Kidney (tissue), 14 donors: Measurements from ENCODE around the gene DDAH1. TPM values are rescaled to one million over a fixed set of nuclear protein-coding genes. Genes with fewer than 3 reads are reported as not detected.
A peak's percentile ranks its signal among the peaks of the same experiment; 100 is the strongest.

Experiments
- DNase-seq, 5 donors: peaks; one replicate each; pipeline ENCODE4 v3.0.0-alpha.2; 2013 to 2020
- FAIRE-seq: peaks from 2 replicates; lab custom pipeline; 2012; peaks lifted over from hg19 to GRCh38; lab: Jason Lieb, UNC
- H3K27ac ChIP-seq, 2 donors: one replicate each; pipeline ENCODE4 v1.7.0; 2013; ENCODE audit warnings: low read depth in 2 of 2, low read length in 2 of 2, inconsistent platforms in 1 of 2
- H3K27me3 ChIP-seq: one replicate; pipeline ENCODE4 v1.7.1; 2013; ENCODE audit warnings: low read length, inconsistent platforms; ENCODE audit not compliant: control insufficient read depth, insufficient read depth
- H3K36me3 ChIP-seq, 3 donors: one replicate each; pipeline versions ENCODE4 v1.7.0 to v1.7.1; 2013; ENCODE audit warnings: low read length in 3 of 3, control low read depth in 1 of 3, inconsistent platforms in 1 of 3; ENCODE audit not compliant: insufficient read depth in 3 of 3, control insufficient read depth in 2 of 3
- H3K4me1 ChIP-seq, 3 donors: one replicate each; pipeline versions ENCODE4 v1.7.0 to v1.7.1; 2013; ENCODE audit warnings: low read length in 3 of 3, inconsistent platforms in 1 of 3, low read depth in 1 of 3; ENCODE audit not compliant: control insufficient read depth in 2 of 3, insufficient read depth in 2 of 3
- H3K4me3 ChIP-seq, 3 donors: one replicate each; pipeline versions ENCODE4 v1.7.0 to v1.8.1; 2013; ENCODE audit warnings: low read length in 3 of 3, control low read depth in 1 of 3, inconsistent platforms in 1 of 3
- H3K9ac ChIP-seq, 3 donors: one replicate each; pipeline versions ENCODE4 v1.7.0 to v1.7.1; 2013; ENCODE audit warnings: low read length in 3 of 3, control low read depth in 1 of 3, inconsistent platforms in 1 of 3
- H3K9me3 ChIP-seq, 3 donors: one replicate each; pipeline versions ENCODE4 v1.7.0 to v1.7.1; 2013; ENCODE audit warnings: low read length in 3 of 3, control low read depth in 1 of 3, inconsistent platforms in 1 of 3; ENCODE audit not compliant: control insufficient read depth in 2 of 3, insufficient read depth in 1 of 3
- intact Hi-C: fragments of 100-400 bp; cut with DNase I; formaldehyde crosslinking; loops from one replicate; pipeline ENCODE4 v1.11.1; 2022
- polyA plus RNA-seq: library from polyadenylated mRNA; stranded (reverse); fragments of 350-450 nt; fragmentation: Illumina TruSeq; extraction: RNeasy Lipid Tissue Mini Kit (QIAGEN cat#74804); gene quantifications from one replicate; pipeline ENCODE4 v1.2.3, GENCODE V29; 2014; ENCODE audit warnings: low read depth, low replicate concordance; ENCODE audit not compliant: insufficient read depth
- total RNA-seq: library from RNA; stranded (reverse); fragmentation: NEBNext Ultra II Directional; extraction: Animal tissue kit (Norgen Biotek cat#: 25700); gene quantifications from one replicate; pipeline ENCODE4 v1.2.1, GENCODE V29; 2021
- TF ChIP-seq, protein P1 (sequence below): IDR thresholded peaks from 3 replicates; pipeline ENCODE4 v1.5.1; 2012; ENCODE audit warnings: mild to moderate bottlenecking, moderate library complexity, borderline replicate concordance; ENCODE audit not compliant: insufficient read depth; ENCODE audit errors: extremely low read depth
- donor health status: control.
- donor health status: control.
- donor health status: control.
- donor health status: control.
- donor health status: control.
- donor health status: DM: yes; HTN: yes; CAD: no.
- donor health status: Normal renal cell carcinoma (clear cell type).

The DDAH1 gene
- total and polyA plus RNA-seq, 2 donors from 2014 or later, result 73.1 to 98.9 TPM

DNA sequence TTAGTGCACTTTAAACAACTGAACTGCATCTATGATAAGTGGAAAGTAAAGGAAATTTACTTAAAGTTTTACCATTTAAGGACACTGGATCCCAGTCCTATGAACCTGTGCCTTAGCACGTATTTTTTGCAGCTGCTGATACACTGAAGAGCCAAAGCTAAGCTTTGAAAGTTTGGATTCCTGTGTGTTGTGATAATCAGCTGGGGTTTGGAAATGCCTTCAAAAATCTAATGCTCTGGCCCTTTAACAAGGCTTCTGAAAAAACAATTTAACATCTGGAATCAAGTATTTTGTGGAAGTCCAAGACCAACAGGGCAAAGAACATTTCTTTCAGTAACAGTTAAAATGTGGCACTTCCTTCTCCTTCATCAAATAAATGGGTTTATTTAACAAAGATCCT, 51.8 kb downstream of the DDAH1 start:
- DNase-seq (no peak), FAIRE-seq (no peak)
- no peak overlapping the region for H3K27ac ChIP-seq
- no peaks in the 10 kb centered on the region for H3K9me3 ChIP-seq
- TF ChIP-seq, protein P1, sequence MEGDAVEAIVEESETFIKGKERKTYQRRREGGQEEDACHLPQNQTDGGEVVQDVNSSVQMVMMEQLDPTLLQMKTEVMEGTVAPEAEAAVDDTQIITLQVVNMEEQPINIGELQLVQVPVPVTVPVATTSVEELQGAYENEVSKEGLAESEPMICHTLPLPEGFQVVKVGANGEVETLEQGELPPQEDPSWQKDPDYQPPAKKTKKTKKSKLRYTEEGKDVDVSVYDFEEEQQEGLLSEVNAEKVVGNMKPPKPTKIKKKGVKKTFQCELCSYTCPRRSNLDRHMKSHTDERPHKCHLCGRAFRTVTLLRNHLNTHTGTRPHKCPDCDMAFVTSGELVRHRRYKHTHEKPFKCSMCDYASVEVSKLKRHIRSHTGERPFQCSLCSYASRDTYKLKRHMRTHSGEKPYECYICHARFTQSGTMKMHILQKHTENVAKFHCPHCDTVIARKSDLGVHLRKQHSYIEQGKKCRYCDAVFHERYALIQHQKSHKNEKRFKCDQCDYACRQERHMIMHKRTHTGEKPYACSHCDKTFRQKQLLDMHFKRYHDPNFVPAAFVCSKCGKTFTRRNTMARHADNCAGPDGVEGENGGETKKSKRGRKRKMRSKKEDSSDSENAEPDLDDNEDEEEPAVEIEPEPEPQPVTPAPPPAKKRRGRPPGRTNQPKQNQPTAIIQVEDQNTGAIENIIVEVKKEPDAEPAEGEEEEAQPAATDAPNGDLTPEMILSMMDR, result no peak
- no peaks in the 10 kb centered on the region for H3K27me3 ChIP-seq
- peaks cover 0 to 12% (median 2%) of the 10 kb centered on the region in 3 donors for H3K4me1 ChIP-seq
- no peaks in the 10 kb centered on the region for H3K36me3 ChIP-seq
- no peak overlapping the region for H3K4me3 ChIP-seq
- intact Hi-C loops, result no loop called here
- no peak overlapping the region for H3K9ac ChIP-seq

- no peaks in the 10 kb centered on the region for H3K9me3 ChIP-seq
- no peak for FAIRE-seq
Observed at GRCh38 chr1:85411567-85412305, 53.2 kb downstream of the DDAH1 start.

GRCh38 chr1:85409516-85409915, 55.4 kb downstream of the DDAH1 start:
- no peak overlapping the region for H3K4me3 ChIP-seq
- no peak overlapping the region for H3K9ac ChIP-seq
- FAIRE-seq (no peak), DNase-seq (no peak)
- TF ChIP-seq, protein P1, result no peak
- no peaks in the 10 kb centered on the region for H3K9me3 ChIP-seq
- peak overlapping the region; percentile 18 to 24 for H3K27ac ChIP-seq
- H3K27me3 ChIP-seq, result no peaks in the 10 kb centered on the region
- peaks cover 0 to 31% (median 4%) of the 10 kb centered on the region in 3 donors for H3K4me1 ChIP-seq
- H3K36me3 ChIP-seq, result no peaks in the 10 kb centered on the region
- intact Hi-C loops, result no loop called here

More at GRCh38 chr1:85411567-85412305, 53.2 kb downstream of the DDAH1 start:
- DNase-seq, result no peak
- Histone ChIP-seq H3K9ac (no peak overlapping the region), H3K27me3 (no peaks in the 10 kb centered on the region), H3K4me1 (peaks cover 0 to 21% (median 2%) of the 10 kb centered on the region in 3 donors), H3K27ac (no peak overlapping the region), H3K4me3 (no peak overlapping the region), H3K36me3 (no peaks in the 10 kb centered on the region)
- TF ChIP-seq, protein P1, result no peak
- intact Hi-C loops, result no loop called here
